ENCODE measurements around the gene PLA2G4F.

PLA2G4F gene

GRCh38 chr15:42138968-42139386, 17.5 kb downstream of the PLA2G4F start:
- Histone ChIP-seq H3K27me3 (no peaks in the 10 kb centered on the region), H3K9me3 (no peaks in the 10 kb centered on the region), H3K4me3 (ENCODE audit: low read depth in 1 of 2, low read length in 1 of 2) (no peak overlapping the region), H3K27ac (no peak overlapping the region), H3K36me3 (no peaks in the 10 kb centered on the region), H3K4me1 (ENCODE audit: control insufficient read depth in 1 of 2, insufficient read depth in 1 of 2, low read depth in 1 of 2, low read length in 1 of 2) (no peaks in the 10 kb centered on the region)
- TF ChIP-seq, protein P1, sequence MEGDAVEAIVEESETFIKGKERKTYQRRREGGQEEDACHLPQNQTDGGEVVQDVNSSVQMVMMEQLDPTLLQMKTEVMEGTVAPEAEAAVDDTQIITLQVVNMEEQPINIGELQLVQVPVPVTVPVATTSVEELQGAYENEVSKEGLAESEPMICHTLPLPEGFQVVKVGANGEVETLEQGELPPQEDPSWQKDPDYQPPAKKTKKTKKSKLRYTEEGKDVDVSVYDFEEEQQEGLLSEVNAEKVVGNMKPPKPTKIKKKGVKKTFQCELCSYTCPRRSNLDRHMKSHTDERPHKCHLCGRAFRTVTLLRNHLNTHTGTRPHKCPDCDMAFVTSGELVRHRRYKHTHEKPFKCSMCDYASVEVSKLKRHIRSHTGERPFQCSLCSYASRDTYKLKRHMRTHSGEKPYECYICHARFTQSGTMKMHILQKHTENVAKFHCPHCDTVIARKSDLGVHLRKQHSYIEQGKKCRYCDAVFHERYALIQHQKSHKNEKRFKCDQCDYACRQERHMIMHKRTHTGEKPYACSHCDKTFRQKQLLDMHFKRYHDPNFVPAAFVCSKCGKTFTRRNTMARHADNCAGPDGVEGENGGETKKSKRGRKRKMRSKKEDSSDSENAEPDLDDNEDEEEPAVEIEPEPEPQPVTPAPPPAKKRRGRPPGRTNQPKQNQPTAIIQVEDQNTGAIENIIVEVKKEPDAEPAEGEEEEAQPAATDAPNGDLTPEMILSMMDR (IDR thresholded peaks at IDR 0.05): no peak

DNA sequence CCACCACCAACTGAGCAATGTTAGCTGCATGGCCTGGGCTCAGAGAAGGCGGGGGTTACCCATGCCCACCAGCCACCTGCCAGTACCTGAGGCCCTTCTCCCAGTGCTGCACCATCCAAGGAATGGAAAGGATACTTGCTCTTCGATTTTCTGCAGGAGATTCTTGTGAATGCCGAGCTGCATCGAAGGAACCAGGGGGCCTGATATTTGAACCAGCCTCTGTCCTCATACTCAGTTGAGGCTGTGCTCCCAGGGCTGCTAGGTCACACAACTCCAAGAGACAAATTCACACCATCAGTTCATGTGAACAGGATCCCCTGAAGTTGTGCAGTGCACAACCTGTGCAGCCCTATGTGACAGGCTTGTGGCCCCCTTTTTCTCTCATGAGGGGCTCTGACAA, 18.0 kb downstream of the PLA2G4F start:
- Histone ChIP-seq H3K27ac (no peak overlapping the region), H3K9me3 (no peaks in the 10 kb centered on the region), H3K4me3 (ENCODE audit: low read depth in 1 of 2, low read length in 1 of 2) (no peak overlapping the region), H3K4me1 (ENCODE audit: control insufficient read depth in 1 of 2, insufficient read depth in 1 of 2, low read depth in 1 of 2, low read length in 1 of 2) (no peaks in the 10 kb centered on the region), H3K36me3 (no peaks in the 10 kb centered on the region), H3K27me3 (no peaks in the 10 kb centered on the region)
- TF ChIP-seq, protein P1 (IDR thresholded peaks at IDR 0.05): no peak

- TF ChIP-seq, protein P1 (IDR thresholded peaks at IDR 0.05): no peak
- Histone ChIP-seq H3K36me3 (no peaks in the 10 kb centered on the region), H3K27me3 (no peaks in the 10 kb centered on the region), H3K4me1 (ENCODE audit: control insufficient read depth in 1 of 2, insufficient read depth in 1 of 2, low read depth in 1 of 2, low read length in 1 of 2) (no peaks in the 10 kb centered on the region), H3K27ac (no peak overlapping the region), H3K4me3 (ENCODE audit: low read depth in 1 of 2, low read length in 1 of 2) (no peak overlapping the region), H3K9me3 (no peaks in the 10 kb centered on the region)
These were observed 18.8 kb downstream of the PLA2G4F start for GRCh38 chr15:42137461-42138261.

DNA sequence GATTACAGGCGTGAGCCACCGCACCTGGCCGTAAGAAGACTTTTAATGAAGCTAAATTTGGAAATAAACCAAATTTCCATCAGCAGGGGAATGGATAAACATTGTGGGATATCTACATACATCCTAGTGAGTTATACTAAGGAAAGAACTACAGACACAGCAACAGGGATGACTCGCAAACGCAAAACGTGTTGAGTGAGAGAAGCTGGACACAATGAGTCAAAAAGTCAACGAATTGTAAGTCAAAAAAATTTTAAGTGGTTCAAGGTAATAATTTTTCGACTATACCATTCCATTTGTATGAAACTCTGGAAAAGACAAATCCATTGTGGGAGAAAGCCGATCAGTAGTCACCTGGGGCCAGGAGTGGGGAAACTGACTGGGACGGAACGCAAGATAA, 19.9 kb downstream of the PLA2G4F start:
- Histone ChIP-seq H3K9me3 (no peaks in the 10 kb centered on the region), H3K36me3 (no peaks in the 10 kb centered on the region), H3K4me3 (ENCODE audit: low read depth in 1 of 2, low read length in 1 of 2) (no peak overlapping the region), H3K27ac (no peak overlapping the region), H3K4me1 (ENCODE audit: control insufficient read depth in 1 of 2, insufficient read depth in 1 of 2, low read depth in 1 of 2, low read length in 1 of 2) (no peaks in the 10 kb centered on the region), H3K27me3 (no peaks in the 10 kb centered on the region)
- TF ChIP-seq, protein P1 (IDR thresholded peaks at IDR 0.05): no peak

DNA sequence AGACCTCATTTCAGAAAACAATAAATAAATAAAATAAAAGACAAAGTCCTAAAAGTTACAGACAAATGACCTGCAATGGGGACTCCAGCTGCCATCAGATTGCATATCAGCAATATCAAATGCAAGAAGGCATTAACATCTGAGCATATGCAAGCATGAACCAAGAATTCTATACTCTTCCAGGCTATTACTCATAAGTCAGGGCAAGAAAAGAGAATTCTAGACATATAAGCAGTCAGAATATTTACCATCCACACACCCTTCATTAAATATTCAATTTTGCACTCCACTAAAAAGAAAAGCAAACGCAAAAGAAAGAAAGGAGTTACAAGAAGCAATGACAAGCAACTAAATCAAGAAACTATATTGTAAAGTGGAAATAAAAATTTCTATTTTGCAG, 21.1 kb downstream of the PLA2G4F start:
- TF ChIP-seq, protein P1 (IDR thresholded peaks at IDR 0.05): no peak
- Histone ChIP-seq H3K4me1 (ENCODE audit: control insufficient read depth in 1 of 2, insufficient read depth in 1 of 2, low read depth in 1 of 2, low read length in 1 of 2) (no peaks in the 10 kb centered on the region), H3K9me3 (no peaks in the 10 kb centered on the region), H3K36me3 (no peaks in the 10 kb centered on the region), H3K4me3 (ENCODE audit: low read depth in 1 of 2, low read length in 1 of 2) (no peak overlapping the region), H3K27me3 (no peaks in the 10 kb centered on the region), H3K27ac (no peak overlapping the region)
